HG02623 (cell line): ENCODE results near the gene ARF1.

Experiments
- ATAC-seq: cut with Tn5 transposase; IDR thresholded peaks from one replicate; pipeline ENCODE4 v1.9.1; 2021; ENCODE audit warnings: moderate library complexity; ENCODE audit not compliant: unreplicated experiment

The ARF1 gene

GRCh38 chr1:228084797-228085196, 2.3 kb downstream of the ARF1 start:
- no peak for ATAC-seq

- no peak for ATAC-seq
Measured at GRCh38 chr1:228085287-228085951, 2.9 kb downstream of the ARF1 start.

- no peak for ATAC-seq
Measured at GRCh38 chr1:228087771-228088251, 5.3 kb downstream of the ARF1 start.

- no peak for ATAC-seq
Measured at GRCh38 chr1:228088586-228089498, 6.3 kb downstream of the ARF1 start.

GRCh38 chr1:228089519-228090380, 7.2 kb downstream of the ARF1 start:
- no peak for ATAC-seq

- no peak for ATAC-seq
Measured at GRCh38 chr1:228090613-228091081, 8.1 kb downstream of the ARF1 start.

- no peak for ATAC-seq
Measured at GRCh38 chr1:228091084-228091483, 8.6 kb downstream of the ARF1 start.

- ATAC-seq = no peak
Measured at GRCh38 chr1:228092342-228093049, 10.0 kb downstream of the ARF1 start.

- no peak for ATAC-seq
Measured at GRCh38 chr1:228093050-228093906, 10.8 kb downstream of the ARF1 start.

- no peak for ATAC-seq
Measured at GRCh38 chr1:228094432-228095016, 12.0 kb downstream of the ARF1 start.

GRCh38 chr1:228095161-228095560, 12.7 kb downstream of the ARF1 start:
- no peak for ATAC-seq

GRCh38 chr1:228095938-228096337, 13.4 kb downstream of the ARF1 start:
- ATAC-seq = no peak

- no peak for ATAC-seq
Measured at GRCh38 chr1:228096416-228097332, 14.2 kb downstream of the ARF1 start.

- no peak for ATAC-seq
Measured at GRCh38 chr1:228097333-228098081, 15.0 kb downstream of the ARF1 start.

- no peak for ATAC-seq
Measured at GRCh38 chr1:228098323-228098931, 15.9 kb downstream of the ARF1 start.

GRCh38 chr1:228099331-228099732, 16.8 kb downstream of the ARF1 start:
- ATAC-seq = no peak
